IMR-90 (cell line): ENCODE results near the gene POMT1.

Source experiments
- CEBPB ChIP-seq: IDR thresholded peaks from 2 replicates; pipeline ENCODE4 v1.6.1; 2012; ENCODE audit warnings: low read depth, low read length, improper control_type of control experiment
- CHD1 ChIP-seq: IDR thresholded peaks from 2 replicates; pipeline ENCODE4 v1.6.1; 2012; ENCODE audit warnings: low read depth, low read length, improper control_type of control experiment
- CTCF ChIP-seq: conservative IDR thresholded peaks from 2 replicates; pipeline ENCODE4 v1.5.1; 2012; ENCODE audit warnings: mild to moderate bottlenecking, low read depth, low read length, improper control_type of control experiment
- ELK1 ChIP-seq: fragments of 150-350 bp; IDR thresholded peaks from 2 replicates; pipeline ENCODE4 v1.6.1; 2016; ENCODE audit warnings: low read depth, mild to moderate bottlenecking, low read length, moderate library complexity, borderline replicate concordance
- FOS ChIP-seq: fragments of 150-350 bp; IDR thresholded peaks from 2 replicates; pipeline ENCODE4 v1.6.1; 2016; ENCODE audit warnings: low read depth, low read length
- MAFK ChIP-seq: IDR thresholded peaks from 2 replicates; pipeline ENCODE4 v1.6.1; 2012; ENCODE audit warnings: low read depth, low read length, improper control_type of control experiment
- MAZ ChIP-seq: IDR thresholded peaks from 2 replicates; pipeline ENCODE4 v1.6.1; 2012; ENCODE audit warnings: low read depth, mild to moderate bottlenecking, low read length, improper control_type of control experiment, moderate library complexity, borderline replicate concordance
- MXI1 ChIP-seq: IDR thresholded peaks from 2 replicates; pipeline ENCODE4 v1.6.1; 2012; ENCODE audit warnings: low read depth, mild to moderate bottlenecking, low read length, moderate library complexity, borderline replicate concordance
- NFE2L2 ChIP-seq: fragments of 150-350 bp; IDR thresholded peaks from 2 replicates; pipeline ENCODE4 v1.6.1; 2016; ENCODE audit warnings: low read depth, mild to moderate bottlenecking, low read length
- POLR2A ChIP-seq: IDR thresholded peaks from 2 replicates; pipeline ENCODE4 v1.6.1; 2012; ENCODE audit warnings: mild to moderate bottlenecking, low read depth, low read length
- RAD21 ChIP-seq: IDR thresholded peaks from 2 replicates; pipeline ENCODE4 v1.6.1; 2012; ENCODE audit warnings: low read length, improper control_type of control experiment
- RFX5 ChIP-seq: IDR thresholded peaks from 2 replicates; pipeline ENCODE4 v1.8.0; 2012; ENCODE audit warnings: low read depth, mild to moderate bottlenecking, low read length, moderate library complexity
- SMC3 ChIP-seq: fragments of 150-350 bp; IDR thresholded peaks from 2 replicates; pipeline ENCODE4 v1.6.1; 2016; ENCODE audit warnings: low read depth, mild to moderate bottlenecking, antibody characterized with exemption, low read length, moderate library complexity

GRCh38 chr9:131485206-131485605, 17.5 kb upstream of the POMT1 start:
- TF ChIP-seq FOS (no peak), CTCF (no peak), POLR2A (no peak), RFX5 (no peak), MXI1 (no peak), RAD21 (no peak), NFE2L2 (no peak), MAFK (no peak), SMC3 (no peak), CEBPB (no peak), ELK1 (no peak), CHD1 (no peak), MAZ (no peak)
